GM21619 (cell line): Measurements from ENCODE around the gene LPO.

Experiments used
- ATAC-seq: cut with Tn5 transposase; IDR thresholded peaks from one replicate; pipeline ENCODE4 v1.9.1; 2021; ENCODE audit not compliant: unreplicated experiment

Gene LPO

GRCh38 chr17:58302919-58303585 lies 64.7 kb downstream of the LPO start:
- no peak for ATAC-seq

- ATAC-seq, result no peak
Measured at GRCh38 chr17:58303971-58304749, 65.8 kb downstream of the LPO start.

- no peak for ATAC-seq
Measured at GRCh38 chr17:58304750-58305486, 66.5 kb downstream of the LPO start.

GRCh38 chr17:58305626-58306025 lies 67.2 kb downstream of the LPO start:
- no peak for ATAC-seq

GRCh38 chr17:58306131-58306951 lies 68.0 kb downstream of the LPO start:
- no peak for ATAC-seq

- no peak for ATAC-seq
Measured at GRCh38 chr17:58307468-58308172, 69.2 kb downstream of the LPO start.

GRCh38 chr17:58308173-58308984 lies 70.0 kb downstream of the LPO start:
- ATAC-seq, result no peak

GRCh38 chr17:58308985-58309917 lies 70.9 kb downstream of the LPO start:
- ATAC-seq, result no peak

- no peak for ATAC-seq
Measured at GRCh38 chr17:58309918-58310259, 71.5 kb downstream of the LPO start.

GRCh38 chr17:58310511-58311428 lies 72.4 kb downstream of the LPO start:
- ATAC-seq, result no peak

GRCh38 chr17:58311429-58311894 lies 73.1 kb downstream of the LPO start:
- ATAC-seq, result no peak

GRCh38 chr17:58312021-58312630 lies 73.7 kb downstream of the LPO start:
- no peak for ATAC-seq

GRCh38 chr17:58312829-58313228 lies 74.4 kb downstream of the LPO start:
- no peak for ATAC-seq

- no peak for ATAC-seq
Measured at GRCh38 chr17:58313815-58314705, 75.7 kb downstream of the LPO start.

- no peak for ATAC-seq
Measured at GRCh38 chr17:58314706-58315015, 76.3 kb downstream of the LPO start.

GRCh38 chr17:58315281-58315711 lies 76.9 kb downstream of the LPO start:
- ATAC-seq, result no peak
